Brain microvascular endothelial cell (primary cell): Measurements from ENCODE around the gene NXPH4.

ENCODE experiments used
- DNase-seq: peaks from one replicate; pipeline ENCODE4 v3.0.0-alpha.2; 2020
- H3K27ac ChIP-seq: fragments of 250-450 bp; sonication (Bioruptor Pico); 2 replicates; pipeline ENCODE4 v1.5.1; 2020; ENCODE audit warnings: mild to moderate bottlenecking, moderate library complexity
- H3K27me3 ChIP-seq: fragments of 250-450 bp; sonication (Bioruptor Pico); replicated peaks from 2 replicates; pipeline ENCODE4 v1.5.1; 2020; ENCODE audit warnings: mild to moderate bottlenecking
- H3K36me3 ChIP-seq: fragments of 250-450 bp; sonication (Bioruptor Pico); replicated peaks from 2 replicates; pipeline ENCODE4 v1.5.1; 2020; ENCODE audit warnings: mild to moderate bottlenecking
- H3K4me3 ChIP-seq: 2 replicates; pipeline ENCODE4 v1.5.1; 2011; ENCODE audit warnings: low read depth, mild to moderate bottlenecking, control low read depth, low read length, moderate library complexity
- in situ Hi-C: cut with HindIII; loops from 2 replicates; pipeline ENCODE4 v1.10.0; 2017; ENCODE audit warnings: low sequenced_read_pairs, low pct_ligation_motif_present
- TF ChIP-seq, protein P1 (sequence below): IDR thresholded peaks from 2 replicates; pipeline ENCODE4 v1.5.1; 2011; ENCODE audit warnings: low read depth, mild to moderate bottlenecking, moderate library complexity, low read length, control low read depth, inconsistent platforms; ENCODE audit errors: missing control alignments

NXPH4 gene

DNA sequence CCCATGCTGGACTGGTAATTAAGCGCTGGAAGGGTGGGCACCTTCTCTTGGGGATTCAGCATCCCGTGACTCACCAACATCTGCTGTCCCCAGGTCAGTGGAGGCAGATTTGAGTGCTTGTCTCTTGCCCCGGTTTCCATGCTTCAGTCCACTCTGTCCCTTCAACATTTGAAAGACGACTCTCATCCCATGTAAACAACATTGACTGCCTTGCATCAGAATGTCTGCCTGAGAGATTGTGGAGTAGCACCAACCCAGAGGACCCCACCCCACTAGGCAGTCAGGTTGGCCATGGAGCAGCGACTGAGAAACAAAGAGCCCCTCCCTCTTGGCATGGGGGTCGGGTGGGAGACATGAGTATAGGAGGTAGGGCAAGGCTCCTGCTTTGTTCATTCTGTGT, 39.3 kb downstream of the NXPH4 start:
- Histone ChIP-seq H3K4me3 (no peak overlapping the region), H3K36me3 (peaks cover 7% of the 10 kb centered on the region), H3K27ac (no peak overlapping the region), H3K27me3 (no peaks in the 10 kb centered on the region)
- no peak for DNase-seq
- in situ Hi-C loops = no loop called here
- TF ChIP-seq, protein P1, sequence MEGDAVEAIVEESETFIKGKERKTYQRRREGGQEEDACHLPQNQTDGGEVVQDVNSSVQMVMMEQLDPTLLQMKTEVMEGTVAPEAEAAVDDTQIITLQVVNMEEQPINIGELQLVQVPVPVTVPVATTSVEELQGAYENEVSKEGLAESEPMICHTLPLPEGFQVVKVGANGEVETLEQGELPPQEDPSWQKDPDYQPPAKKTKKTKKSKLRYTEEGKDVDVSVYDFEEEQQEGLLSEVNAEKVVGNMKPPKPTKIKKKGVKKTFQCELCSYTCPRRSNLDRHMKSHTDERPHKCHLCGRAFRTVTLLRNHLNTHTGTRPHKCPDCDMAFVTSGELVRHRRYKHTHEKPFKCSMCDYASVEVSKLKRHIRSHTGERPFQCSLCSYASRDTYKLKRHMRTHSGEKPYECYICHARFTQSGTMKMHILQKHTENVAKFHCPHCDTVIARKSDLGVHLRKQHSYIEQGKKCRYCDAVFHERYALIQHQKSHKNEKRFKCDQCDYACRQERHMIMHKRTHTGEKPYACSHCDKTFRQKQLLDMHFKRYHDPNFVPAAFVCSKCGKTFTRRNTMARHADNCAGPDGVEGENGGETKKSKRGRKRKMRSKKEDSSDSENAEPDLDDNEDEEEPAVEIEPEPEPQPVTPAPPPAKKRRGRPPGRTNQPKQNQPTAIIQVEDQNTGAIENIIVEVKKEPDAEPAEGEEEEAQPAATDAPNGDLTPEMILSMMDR = no peak

DNA sequence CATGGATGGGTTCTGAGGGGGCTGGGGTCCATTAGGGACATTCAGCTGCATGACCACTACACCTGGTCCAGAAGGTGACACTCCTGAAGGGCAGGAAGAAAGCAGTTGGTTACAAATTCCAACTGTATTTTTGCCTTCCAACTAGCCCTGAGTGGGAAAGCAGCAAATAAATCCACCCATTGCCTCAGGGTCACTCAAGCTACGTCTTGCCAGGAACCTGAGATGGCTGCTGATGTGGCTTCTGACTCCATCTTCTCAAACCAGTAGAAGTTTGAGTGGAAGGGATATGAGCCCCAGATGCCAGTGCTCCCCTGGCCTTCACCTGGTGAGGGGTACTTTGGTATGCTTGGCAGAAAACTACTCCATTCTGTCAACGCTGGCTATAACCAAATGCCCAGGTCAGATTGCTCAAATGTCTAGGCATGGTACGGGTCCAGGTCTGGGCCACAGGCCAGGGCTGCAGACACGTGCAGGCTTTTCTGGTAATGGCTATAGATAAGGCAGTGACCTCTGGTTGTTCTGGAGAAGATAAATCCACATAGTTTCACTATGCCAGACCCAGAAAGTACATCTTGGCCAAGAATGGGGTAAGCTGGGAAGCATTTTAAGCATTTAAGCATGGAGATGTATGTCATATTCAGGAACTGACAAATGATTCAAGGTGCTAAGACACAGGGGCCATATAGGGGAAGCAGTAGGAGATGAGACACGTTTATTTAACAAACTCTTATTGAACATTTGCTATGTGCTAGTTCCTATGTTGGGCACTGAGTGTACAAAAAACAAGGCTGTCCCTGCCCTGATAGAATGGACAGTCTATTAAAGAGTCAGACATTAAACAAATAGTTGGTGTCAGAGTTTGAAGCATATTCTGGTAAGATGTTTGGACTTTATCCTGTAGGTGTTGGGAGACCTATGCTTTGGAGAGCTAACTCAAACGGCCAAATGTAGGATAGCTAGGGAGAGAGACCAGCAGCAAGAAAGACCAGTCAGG, 42.7 kb downstream of the NXPH4 start:
- Histone ChIP-seq H3K36me3 (peaks cover 7% of the 10 kb centered on the region), H3K27me3 (no peaks in the 10 kb centered on the region), H3K4me3 (no peak overlapping the region), H3K27ac (no peak overlapping the region)
- DNase-seq = no peak
- in situ Hi-C loops = no loop called here
- TF ChIP-seq, protein P1 = no peak

GRCh38 chr12:57260366-57260765, 43.8 kb downstream of the NXPH4 start:
- Histone ChIP-seq H3K4me3 (no peak overlapping the region), H3K27me3 (no peaks in the 10 kb centered on the region), H3K27ac (no peak overlapping the region), H3K36me3 (peaks cover 7% of the 10 kb centered on the region)
- in situ Hi-C loops = no loop called here
- TF ChIP-seq, protein P1 = no peak
- DNase-seq = no peak

GRCh38 chr12:57261428-57261865, 44.9 kb downstream of the NXPH4 start:
- no peak for DNase-seq
- H3K4me3 ChIP-seq = no peak overlapping the region
- H3K36me3 ChIP-seq = peaks cover 12% of the 10 kb centered on the region
- TF ChIP-seq, protein P1 = no peak
- H3K27ac ChIP-seq = no peak overlapping the region
- in situ Hi-C loops = no loop called here
- H3K27me3 ChIP-seq = no peaks in the 10 kb centered on the region

DNA sequence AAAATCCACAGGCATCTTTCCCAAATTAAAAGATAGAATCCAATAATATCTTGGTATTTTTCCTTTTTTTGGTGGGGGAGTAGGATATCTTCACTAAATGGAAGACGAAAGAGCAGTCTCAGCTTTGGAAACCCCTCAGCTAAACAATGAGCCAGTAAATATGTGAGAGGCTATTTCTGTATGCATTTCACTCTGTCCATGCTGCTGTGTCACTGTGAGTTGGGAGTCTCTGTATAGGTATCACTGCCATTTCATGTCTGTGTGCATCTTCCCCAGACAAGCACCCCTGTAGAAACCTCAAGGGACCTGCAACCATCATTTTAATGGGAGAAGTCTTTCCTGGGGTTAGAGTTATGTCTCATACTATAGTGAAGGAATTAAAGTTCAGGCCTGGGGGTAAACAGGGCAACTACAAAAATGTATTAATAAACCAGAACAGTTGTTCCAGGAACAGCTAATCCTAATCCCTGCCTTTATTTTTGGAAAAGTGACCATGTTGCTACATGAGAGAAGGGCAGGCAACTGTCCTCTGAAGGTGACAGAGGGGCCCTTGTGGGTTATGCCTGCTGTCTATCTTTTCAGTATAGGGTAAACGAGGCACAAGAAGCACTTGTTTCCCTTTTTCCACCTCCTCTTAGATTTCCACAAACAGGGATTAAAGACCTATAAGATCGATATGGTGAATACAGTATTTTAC, 45.7 kb downstream of the NXPH4 start:
- no peaks in the 10 kb centered on the region for H3K27me3 ChIP-seq
- TF ChIP-seq, protein P1 = no peak
- H3K27ac ChIP-seq = no peak overlapping the region
- peaks cover 16% of the 10 kb centered on the region for H3K36me3 ChIP-seq
- no peak overlapping the region for H3K4me3 ChIP-seq
- in situ Hi-C loops = no loop called here
- DNase-seq = no peak
